ENCODE data around the gene OBP2A. TPM values are rescaled to one million over a fixed set of nuclear protein-coding genes. Genes with fewer than 3 reads are reported as not detected.
"Not testable (repeated sequence)": the region's sequence is repeated elsewhere in the genome, so short reads cannot be mapped to it uniquely, and the experiment has no call there.

Gene OBP2A
- total and polyA plus RNA-seq, 2 donors (not counting 1 experiment from before 2014, with no cell fraction given), result not detected

DNA sequence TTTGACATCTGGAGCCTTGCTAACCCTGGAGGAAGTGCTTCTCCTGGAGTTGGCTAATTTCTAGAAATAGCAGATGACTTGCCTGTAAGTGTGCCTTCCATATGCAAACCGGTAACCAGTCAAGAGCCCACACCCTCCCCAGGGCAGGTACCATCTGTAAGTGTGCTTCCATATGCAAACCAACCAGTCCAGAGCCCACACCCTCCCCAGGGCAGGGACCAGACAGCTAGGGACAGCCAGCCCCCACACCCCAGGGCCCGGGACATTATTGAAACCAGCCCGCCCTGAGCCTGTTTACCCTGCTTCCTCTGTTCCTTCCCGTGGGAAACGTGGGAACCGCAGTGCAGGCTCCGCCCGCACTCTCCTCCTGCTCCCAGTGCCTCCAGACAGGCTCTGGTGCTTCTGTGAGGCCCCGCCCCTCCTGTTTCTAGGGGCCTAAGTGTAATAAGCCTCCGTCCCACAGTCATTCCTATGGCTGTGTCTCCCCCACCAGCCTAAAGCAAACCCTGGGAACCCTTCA, 11.7 kb upstream of the OBP2A start:
- H3K9ac ChIP-seq (ENCODE audit: low read length); ATAC-seq (ENCODE audit: low read depth); H3K9me3 Mint-ChIP-seq (ENCODE audit: insufficient read depth); CTCF ChIA-PET; POLR2A ChIA-PET; H3K4me1 Mint-ChIP-seq; H3K4me3 Mint-ChIP-seq; H3K27ac Mint-ChIP-seq; H3K9me3 ChIP-seq (ENCODE audit: control extremely low read depth in 1 of 3, control insufficient read depth in 2 of 3, insufficient read depth in 1 of 3, low read length in 2 of 3); intact Hi-C loops (cut with micrococcal nuclease); H3K36me3 ChIP-seq (replicated peaks in 1 of 2; ENCODE audit: control extremely low read depth in 1 of 2, control insufficient read depth in 1 of 2, extremely low read depth in 1 of 2, insufficient read depth in 2 of 2, low read length in 1 of 2); H3K27ac ChIP-seq (ENCODE audit: low read length in 2 of 2); H2AFZ ChIP-seq (ENCODE audit: insufficient read depth, low read depth, low read length, poor library complexity, severe bottlenecking); H3K4me1 ChIP-seq (ENCODE audit: control insufficient read depth in 2 of 2, insufficient read depth in 2 of 2, low read length in 2 of 2); H3K27me3 ChIP-seq (replicated peaks in 1 of 4; ENCODE audit: control extremely low read depth in 1 of 4, control insufficient read depth in 3 of 4, insufficient read depth in 4 of 4, low read length in 3 of 4); H3K79me2 ChIP-seq (ENCODE audit: control insufficient read depth, insufficient read depth, low read length); H4K20me1 ChIP-seq (ENCODE audit: control insufficient read depth, insufficient read depth, low read length, poor library complexity, severe bottlenecking); DNase-seq; H3K4me3 ChIP-seq (ENCODE audit: control extremely low read depth in 1 of 5, extremely low read depth in 1 of 5, insufficient read depth in 1 of 5, low read depth in 2 of 5, low read length in 4 of 5); H3K4me2 ChIP-seq (replicated peaks; ENCODE audit: low read depth, low read length, poor library complexity, severe bottlenecking): not testable (repeated sequence)
- WGBS (ENCODE audit: insufficient coverage), result 31% methylated on average over 10 of the region's 10 CpGs
- H3K27me3 Mint-ChIP-seq, result peaks cover 42% of the 10 kb centered on the region

DNA sequence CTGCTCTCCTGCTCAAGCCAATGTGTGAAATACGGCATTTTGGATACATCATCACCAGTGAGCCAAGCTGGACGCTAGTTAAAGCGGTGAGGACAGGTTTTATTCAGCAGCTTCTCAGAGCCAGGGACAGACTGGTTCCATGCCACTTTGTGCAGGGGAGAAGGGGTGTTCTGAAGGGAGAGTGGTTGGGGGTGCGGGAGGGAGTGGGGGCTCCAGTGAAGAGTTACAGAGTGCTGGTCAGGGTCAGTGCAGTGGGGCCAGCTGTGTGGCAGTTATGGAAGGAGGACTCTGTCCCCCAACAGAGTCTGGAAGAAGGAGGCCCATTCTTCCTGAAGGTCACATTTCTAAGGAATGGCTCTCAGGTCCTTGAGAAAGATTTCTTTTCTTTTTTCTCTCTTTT, 11.1 kb upstream of the OBP2A start:
- H3K4me3 ChIP-seq (ENCODE audit: control extremely low read depth in 1 of 5, extremely low read depth in 1 of 5, insufficient read depth in 1 of 5, low read depth in 2 of 5, low read length in 4 of 5); H3K27ac ChIP-seq (ENCODE audit: low read length in 2 of 2); H2AFZ ChIP-seq (ENCODE audit: insufficient read depth, low read depth, low read length, poor library complexity, severe bottlenecking); intact Hi-C loops (cut with micrococcal nuclease); CTCF ChIA-PET; H3K9me3 ChIP-seq (ENCODE audit: control extremely low read depth in 1 of 3, control insufficient read depth in 2 of 3, insufficient read depth in 1 of 3, low read length in 2 of 3); H3K27ac Mint-ChIP-seq; H3K36me3 ChIP-seq (replicated peaks in 1 of 2; ENCODE audit: control extremely low read depth in 1 of 2, control insufficient read depth in 1 of 2, extremely low read depth in 1 of 2, insufficient read depth in 2 of 2, low read length in 1 of 2); H4K20me1 ChIP-seq (ENCODE audit: control insufficient read depth, insufficient read depth, low read length, poor library complexity, severe bottlenecking); H3K4me3 Mint-ChIP-seq; DNase-seq; H3K4me2 ChIP-seq (replicated peaks; ENCODE audit: low read depth, low read length, poor library complexity, severe bottlenecking); H3K79me2 ChIP-seq (ENCODE audit: control insufficient read depth, insufficient read depth, low read length); H3K4me1 Mint-ChIP-seq; ATAC-seq (ENCODE audit: low read depth); POLR2A ChIA-PET; H3K9me3 Mint-ChIP-seq (ENCODE audit: insufficient read depth); H3K27me3 ChIP-seq (replicated peaks in 1 of 4; ENCODE audit: control extremely low read depth in 1 of 4, control insufficient read depth in 3 of 4, insufficient read depth in 4 of 4, low read length in 3 of 4); H3K9ac ChIP-seq (ENCODE audit: low read length); H3K4me1 ChIP-seq (ENCODE audit: control insufficient read depth in 2 of 2, insufficient read depth in 2 of 2, low read length in 2 of 2): not testable (repeated sequence)
- 85% methylated on average over 4 of the region's 4 CpGs for WGBS (ENCODE audit: insufficient coverage)
- H3K27me3 Mint-ChIP-seq, result peaks cover 44% of the 10 kb centered on the region

DNA sequence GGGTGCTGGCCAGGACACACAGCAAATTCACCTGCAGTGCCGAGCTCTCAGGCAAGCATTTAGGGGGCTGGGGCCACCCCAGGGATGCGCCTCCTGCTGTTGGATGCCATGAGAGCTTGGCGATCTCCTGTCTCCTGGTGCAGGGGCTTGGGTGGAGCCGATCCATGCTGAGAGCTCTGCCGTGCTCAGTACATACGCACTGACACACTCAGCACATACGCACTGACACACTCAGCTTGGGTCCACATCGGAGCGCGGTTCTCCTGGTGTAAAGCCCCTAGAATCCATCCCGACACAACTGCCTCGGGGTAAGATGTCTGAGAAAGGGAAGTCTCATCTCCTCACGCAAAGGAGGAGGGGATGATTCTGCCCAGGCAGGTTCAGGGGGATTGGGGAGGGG, 10.3 kb upstream of the OBP2A start:
- CTCF ChIA-PET; ATAC-seq (ENCODE audit: low read depth): not testable (repeated sequence)
- 86% methylated on average over 6 of the region's 13 CpGs for WGBS (ENCODE audit: insufficient coverage)

More for the DNA sequence above, 10.3 kb upstream of the OBP2A start:
- H3K27ac Mint-ChIP-seq; H2AFZ ChIP-seq (ENCODE audit: insufficient read depth, low read depth, low read length, poor library complexity, severe bottlenecking); H3K9me3 Mint-ChIP-seq (ENCODE audit: insufficient read depth); H3K36me3 ChIP-seq (replicated peaks in 1 of 2; ENCODE audit: control extremely low read depth in 1 of 2, control insufficient read depth in 1 of 2, extremely low read depth in 1 of 2, insufficient read depth in 2 of 2, low read length in 1 of 2); H3K9ac ChIP-seq (ENCODE audit: low read length); H3K4me3 ChIP-seq (ENCODE audit: control extremely low read depth in 1 of 5, extremely low read depth in 1 of 5, insufficient read depth in 1 of 5, low read depth in 2 of 5, low read length in 4 of 5); H3K27me3 ChIP-seq (replicated peaks in 1 of 4; ENCODE audit: control extremely low read depth in 1 of 4, control insufficient read depth in 3 of 4, insufficient read depth in 4 of 4, low read length in 3 of 4); intact Hi-C loops (cut with micrococcal nuclease); POLR2A ChIA-PET; H3K79me2 ChIP-seq (ENCODE audit: control insufficient read depth, insufficient read depth, low read length); DNase-seq; H4K20me1 ChIP-seq (ENCODE audit: control insufficient read depth, insufficient read depth, low read length, poor library complexity, severe bottlenecking); H3K9me3 ChIP-seq (ENCODE audit: control extremely low read depth in 1 of 3, control insufficient read depth in 2 of 3, insufficient read depth in 1 of 3, low read length in 2 of 3); H3K4me1 ChIP-seq (ENCODE audit: control insufficient read depth in 2 of 2, insufficient read depth in 2 of 2, low read length in 2 of 2); H3K4me2 ChIP-seq (replicated peaks; ENCODE audit: low read depth, low read length, poor library complexity, severe bottlenecking); H3K4me3 Mint-ChIP-seq; H3K27ac ChIP-seq (ENCODE audit: low read length in 2 of 2); H3K4me1 Mint-ChIP-seq: not testable (repeated sequence)
- peaks cover 43% of the 10 kb centered on the region for H3K27me3 Mint-ChIP-seq
